H9 (cell line): ENCODE measurements around the gene FHIP1B. TPM values are rescaled to one million over a fixed set of nuclear protein-coding genes. Genes with fewer than 3 reads are reported as not detected.

Source experiments
- DNase-seq: peaks from one replicate; pipeline ENCODE4 v3.0.0-alpha.2; 2017
- H2AFZ ChIP-seq: one replicate; pipeline ENCODE4 v1.6.1; 2013; ENCODE audit warnings: mild to moderate bottlenecking, low read length, control low read depth, moderate library complexity
- H2AK5ac ChIP-seq: 2 replicates; pipeline ENCODE4 v1.6.1; 2013; ENCODE audit warnings: low read length, control low read depth, mixed read lengths; ENCODE audit not compliant: insufficient read length
- H2BK120ac ChIP-seq: one replicate; pipeline ENCODE4 v1.6.1; 2013; ENCODE audit warnings: low read depth, mild to moderate bottlenecking, low read length, control low read depth, inconsistent platforms; ENCODE audit not compliant: poor library complexity, severe bottlenecking
- H2BK12ac ChIP-seq: 2 replicates; pipeline ENCODE4 v1.6.1; 2013; ENCODE audit warnings: low read length, control low read depth, mixed read lengths, low read depth; ENCODE audit not compliant: insufficient read length
- H2BK15ac ChIP-seq: 2 replicates; pipeline ENCODE4 v1.6.1; 2013; ENCODE audit warnings: low read depth, low read length, control low read depth
- H2BK20ac ChIP-seq: one replicate; pipeline ENCODE4 v1.6.1; 2013; ENCODE audit warnings: low read depth, mild to moderate bottlenecking, low read length, control low read depth, inconsistent platforms; ENCODE audit not compliant: poor library complexity, severe bottlenecking
- H2BK5ac ChIP-seq: 2 replicates; pipeline ENCODE4 v1.6.1; 2013; ENCODE audit warnings: low read length, control low read depth, mixed read lengths; ENCODE audit not compliant: insufficient read length
- H3K14ac ChIP-seq: 2 replicates; pipeline ENCODE4 v1.6.1; 2013; ENCODE audit warnings: low read length, control low read depth; ENCODE audit not compliant: insufficient read depth
- H3K18ac ChIP-seq: 2 replicates; pipeline ENCODE4 v1.6.1; 2013; ENCODE audit warnings: low read depth, mild to moderate bottlenecking, mixed read lengths, low read length, control low read depth; ENCODE audit not compliant: insufficient read length
- H3K23ac ChIP-seq: 2 replicates; pipeline ENCODE4 v1.6.1; 2013; ENCODE audit warnings: low read length, control low read depth, mixed read lengths, low read depth; ENCODE audit not compliant: insufficient read length
- H3K23me2 ChIP-seq: 2 replicates; pipeline ENCODE4 v1.6.1; 2013; ENCODE audit warnings: low read depth, mild to moderate bottlenecking, mixed read lengths, low read length, control low read depth; ENCODE audit not compliant: insufficient read length, poor library complexity, severe bottlenecking
- H3K27ac ChIP-seq: 2 replicates; pipeline ENCODE4 v1.5.1; 2013; ENCODE audit warnings: low read length, control low read depth, mixed read lengths, low read depth; ENCODE audit not compliant: insufficient read length
- H3K27me3 ChIP-seq: 2 replicates; pipeline ENCODE4 v1.6.1; 2013; ENCODE audit warnings: low read length, control low read depth, inconsistent platforms; ENCODE audit not compliant: insufficient read depth
- H3K4ac ChIP-seq: 2 replicates; pipeline ENCODE4 v1.6.1; 2013; ENCODE audit warnings: low read depth, mild to moderate bottlenecking, control low read depth, inconsistent platforms, low read length, moderate library complexity
- H3K4me1 ChIP-seq: 2 replicates; pipeline ENCODE4 v1.6.1; 2013; ENCODE audit warnings: low read length, control low read depth, inconsistent platforms; ENCODE audit not compliant: insufficient read depth
- H3K4me2 ChIP-seq: 2 replicates; pipeline ENCODE4 v1.6.1; 2013; ENCODE audit warnings: low read length, control low read depth, mixed read lengths; ENCODE audit not compliant: insufficient read length, insufficient read depth
- H3K56ac ChIP-seq: 2 replicates; pipeline ENCODE4 v1.6.1; 2013; ENCODE audit warnings: low read depth, mild to moderate bottlenecking, mixed read lengths, low read length, control low read depth; ENCODE audit not compliant: insufficient read length
- H3K79me1 ChIP-seq: 2 replicates; pipeline ENCODE4 v1.6.1; 2013; ENCODE audit warnings: low read depth, mild to moderate bottlenecking, moderate library complexity, low read length, control low read depth, inconsistent platforms; ENCODE audit not compliant: insufficient read depth, poor library complexity, severe bottlenecking
- H3K79me2 ChIP-seq: 2 replicates; pipeline ENCODE4 v1.6.1; 2013; ENCODE audit warnings: low read length, control low read depth, inconsistent platforms; ENCODE audit not compliant: insufficient read depth
- H3K9ac ChIP-seq: 2 replicates; pipeline ENCODE4 v1.6.1; 2013; ENCODE audit warnings: low read length, control low read depth, mixed read lengths; ENCODE audit not compliant: insufficient read length; ENCODE audit errors: extremely low read depth
- H3K9me3 ChIP-seq: one replicate; pipeline ENCODE4 v1.6.1; 2013; ENCODE audit warnings: low read depth, low read length, inconsistent platforms; ENCODE audit not compliant: control insufficient read depth
- H3T11ph ChIP-seq: one replicate; pipeline ENCODE4 v1.6.1; 2013; ENCODE audit warnings: mild to moderate bottlenecking, low read length, control low read depth, inconsistent platforms
- H4K20me1 ChIP-seq: one replicate; pipeline ENCODE4 v1.6.1; 2013; ENCODE audit not compliant: control insufficient read depth, insufficient read length, insufficient read depth
- H4K5ac ChIP-seq: 2 replicates; pipeline ENCODE4 v1.6.1; 2013; ENCODE audit warnings: low read depth, mild to moderate bottlenecking, mixed read lengths, low read length, control low read depth; ENCODE audit not compliant: insufficient read length
- H4K8ac ChIP-seq: replicated peaks from 2 replicates; pipeline ENCODE4 v1.6.1; 2013; ENCODE audit warnings: low read length, control low read depth, mixed read lengths, low read depth; ENCODE audit not compliant: insufficient read length
- H4K91ac ChIP-seq: 2 replicates; pipeline ENCODE4 v1.6.1; 2013; ENCODE audit warnings: low read depth, mild to moderate bottlenecking, moderate library complexity, mixed read lengths, low read length, control low read depth; ENCODE audit not compliant: insufficient read length
- H3K27ac Mint-ChIP-seq, 3 experiments: 2 replicates in 2 of 3; 3 replicates in 1 of 3; pipeline ENCODE4 v1.8.0; 2020 to 2021; ENCODE audit warnings: mixed read lengths in 3 of 3, mild to moderate bottlenecking in 1 of 3, moderate library complexity in 1 of 3
- H3K27me3 Mint-ChIP-seq: 2 replicates; pipeline ENCODE4 v1.8.0; 2021; ENCODE audit warnings: low read depth, mild to moderate bottlenecking, moderate library complexity, mixed read lengths
- H3K36me3 Mint-ChIP-seq, 3 experiments: 2 replicates in 2 of 3; 3 replicates in 1 of 3; pipeline ENCODE4 v1.8.0; 2020 to 2021; ENCODE audit warnings: low read depth in 3 of 3, mixed read lengths in 3 of 3; ENCODE audit not compliant: insufficient read depth in 1 of 3
- H3K4me1 Mint-ChIP-seq, 2 experiments: 2 replicates each; pipeline ENCODE4 v1.8.0; 2020; ENCODE audit warnings: mixed read lengths in 2 of 2
- H3K4me3 Mint-ChIP-seq, 2 experiments: 2 replicates in 1 of 2; 3 replicates in 1 of 2; pipeline ENCODE4 v1.8.0; 2020 to 2021; ENCODE audit warnings: mild to moderate bottlenecking in 2 of 2, mixed read lengths in 2 of 2, moderate library complexity in 1 of 2
- H3K9me3 Mint-ChIP-seq, 2 experiments: 2 replicates in 1 of 2; 3 replicates in 1 of 2; pipeline ENCODE4 v1.8.0; 2020; ENCODE audit warnings: mild to moderate bottlenecking in 2 of 2, mixed read lengths in 2 of 2, moderate library complexity in 1 of 2
- WGBS: extraction: QIAGEN DNeasy Blood & Tissue Kit; methylation state at CpG from one replicate; pipeline ENCODE4 v1.1.7; 2013; ENCODE audit warnings: missing lambda C conversion rate, low lambda C conversion rate, mixed read lengths; ENCODE audit not compliant: insufficient read length; ENCODE audit errors: extremely low coverage; 5-methylcytosine and 5-hydroxymethylcytosine counted together
- total RNA-seq: library from RNA; stranded (reverse); gene quantifications from 2 replicates; pipeline ENCODE4 v1.2.1, GENCODE V29; 2021
- TF ChIP-seq, protein P1 (sequence below): fragments of 200-600 bp; sonication (generic); conservative IDR thresholded peaks from 3 replicates; pipeline ENCODE4 v1.8.0; 2021; ENCODE audit warnings: antibody characterized with exemption, mild to moderate bottlenecking

The FHIP1B gene
- total RNA-seq, 1 experiment from 2014 or later: 28.5 TPM

DNA sequence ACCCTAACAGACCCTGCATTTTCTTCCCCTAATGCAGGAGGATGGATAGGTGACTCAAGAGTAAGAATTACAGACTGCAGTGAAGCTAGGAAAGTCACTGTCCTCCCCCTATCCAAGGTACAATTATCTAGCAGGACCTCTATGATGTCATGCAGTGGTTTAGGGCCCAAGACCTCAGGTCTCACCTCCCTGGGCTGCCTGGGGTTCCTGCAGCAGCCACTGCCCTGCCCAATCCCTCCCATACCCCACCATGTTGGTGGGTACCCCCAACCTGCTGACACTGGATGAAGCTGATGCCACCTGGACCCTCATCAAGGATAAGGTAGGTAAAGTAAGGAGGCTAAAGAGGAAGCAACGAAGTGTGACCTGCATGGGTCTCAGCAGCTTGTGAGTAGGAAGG is 29.1 kb downstream of the FHIP1B start, which contains the start of gene C11orf42:
C11orf42 (plus strand) TSS at position 192 of the 400 bp plus-strand sequence; CDS start at position 251, 59 bp downstream.
- Histone ChIP-seq H4K8ac (no peak within 1 kb of the TSS), H3K9ac (no peak within 1 kb of the TSS), H3K4me1 (peaks cover 3% of the 10 kb centered on the region; the same call in 1 of the 2 replicates), H2BK20ac (no peak within 1 kb of the TSS), H3K23ac (no peak within 1 kb of the TSS), H3K27ac (no peak within 1 kb of the TSS), H2BK15ac (no peak within 1 kb of the TSS), H3K4ac (no peak within 1 kb of the TSS), H3T11ph (no peak within 1 kb of the TSS), H4K91ac (no peak within 1 kb of the TSS), H2BK5ac (no peak within 1 kb of the TSS), H3K14ac (no peak within 1 kb of the TSS), H3K23me2 (no peaks in the 10 kb centered on the region), H4K5ac (no peak within 1 kb of the TSS), H3K18ac (no peak within 1 kb of the TSS), H3K56ac (no peak within 1 kb of the TSS), H3K9me3 (no peaks in the 10 kb centered on the region), H3K79me2 (no peaks in the 10 kb centered on the region), H3K4me2 (no peak within 1 kb of the TSS), H2BK12ac (no peak within 1 kb of the TSS), H4K20me1 (no peaks in the 10 kb centered on the region), H2AK5ac (no peak within 1 kb of the TSS), H2AFZ (no peak within 1 kb of the TSS), H2BK120ac (no peak within 1 kb of the TSS), H3K27me3 (no peaks in the 10 kb centered on the region), H3K79me1 (no peaks in the 10 kb centered on the region)
- Mint-ChIP-seq H3K4me1 (peaks cover 8% of the 10 kb centered on the region in 2 experiments), H3K36me3 (peaks cover 5 to 20% (median 15%) of the 10 kb centered on the region in 3 experiments; a peak in 4 of 7 replicates), H3K9me3 (no peaks in the 10 kb centered on the region), H3K4me3 (no peak within 1 kb of the TSS), H3K27me3 (no peaks in the 10 kb centered on the region), H3K27ac (no peak within 1 kb of the TSS)
- no CpG with 5 or more reads among the region's 1 CpG for WGBS
- no peak for DNase-seq
- TF ChIP-seq, protein P1, sequence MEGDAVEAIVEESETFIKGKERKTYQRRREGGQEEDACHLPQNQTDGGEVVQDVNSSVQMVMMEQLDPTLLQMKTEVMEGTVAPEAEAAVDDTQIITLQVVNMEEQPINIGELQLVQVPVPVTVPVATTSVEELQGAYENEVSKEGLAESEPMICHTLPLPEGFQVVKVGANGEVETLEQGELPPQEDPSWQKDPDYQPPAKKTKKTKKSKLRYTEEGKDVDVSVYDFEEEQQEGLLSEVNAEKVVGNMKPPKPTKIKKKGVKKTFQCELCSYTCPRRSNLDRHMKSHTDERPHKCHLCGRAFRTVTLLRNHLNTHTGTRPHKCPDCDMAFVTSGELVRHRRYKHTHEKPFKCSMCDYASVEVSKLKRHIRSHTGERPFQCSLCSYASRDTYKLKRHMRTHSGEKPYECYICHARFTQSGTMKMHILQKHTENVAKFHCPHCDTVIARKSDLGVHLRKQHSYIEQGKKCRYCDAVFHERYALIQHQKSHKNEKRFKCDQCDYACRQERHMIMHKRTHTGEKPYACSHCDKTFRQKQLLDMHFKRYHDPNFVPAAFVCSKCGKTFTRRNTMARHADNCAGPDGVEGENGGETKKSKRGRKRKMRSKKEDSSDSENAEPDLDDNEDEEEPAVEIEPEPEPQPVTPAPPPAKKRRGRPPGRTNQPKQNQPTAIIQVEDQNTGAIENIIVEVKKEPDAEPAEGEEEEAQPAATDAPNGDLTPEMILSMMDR: no peak
